ENCODE results near the gene HUS1. TPM values are rescaled to one million over a fixed set of nuclear protein-coding genes. Genes with fewer than 3 reads are reported as not detected.

HUS1 gene
- total RNA-seq, 2 experiments from 2014 or later: 37.1 to 43.5 TPM

DNA sequence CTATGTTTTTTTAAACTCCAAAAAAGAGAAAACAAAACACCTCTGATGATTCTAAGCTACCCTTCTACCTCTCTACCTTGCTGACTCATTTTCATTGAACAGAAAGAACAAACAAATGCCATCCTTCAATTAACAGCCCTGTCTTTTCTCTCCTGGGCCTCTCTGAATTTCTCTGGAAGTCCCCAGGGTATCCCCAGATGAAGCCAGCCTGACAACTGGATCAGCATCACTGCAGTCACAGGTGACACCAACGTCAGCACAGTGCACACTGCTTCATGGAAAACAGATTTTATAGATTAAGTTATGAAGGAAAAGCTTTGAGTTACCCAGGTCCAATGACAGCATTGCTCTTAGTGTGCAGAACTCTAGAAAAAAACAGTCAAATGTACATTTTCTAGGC, 5.7 kb downstream of the HUS1 start:
- H3K4me3 Mint-ChIP-seq: no peak overlapping the region
- peak; percentile 41 for DNase-seq

DNA sequence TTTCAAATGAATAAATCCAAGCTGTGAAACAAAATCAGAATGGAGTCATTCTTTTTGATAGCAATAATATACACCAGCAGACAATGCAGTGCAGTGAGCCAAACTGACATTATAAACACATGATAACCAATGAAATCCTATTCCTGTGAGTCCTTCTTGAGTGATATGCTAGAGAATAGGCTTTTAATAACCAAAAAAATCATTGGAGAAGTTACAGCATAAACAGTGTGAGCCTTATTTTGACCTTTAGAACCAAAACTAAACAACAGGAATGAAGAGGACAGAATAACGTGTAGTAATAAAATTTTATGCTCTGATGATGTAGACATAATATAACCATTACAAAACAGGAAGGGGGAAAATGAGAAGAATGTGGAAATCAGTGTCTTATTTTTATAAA, 8.7 kb downstream of the HUS1 start:
- no peak overlapping the region for H3K27ac Mint-ChIP-seq
- peaks cover 58% of the 10 kb centered on the region for H3K36me3 Mint-ChIP-seq (ENCODE audit: low read depth)
- TF ChIP-seq, protein P1, sequence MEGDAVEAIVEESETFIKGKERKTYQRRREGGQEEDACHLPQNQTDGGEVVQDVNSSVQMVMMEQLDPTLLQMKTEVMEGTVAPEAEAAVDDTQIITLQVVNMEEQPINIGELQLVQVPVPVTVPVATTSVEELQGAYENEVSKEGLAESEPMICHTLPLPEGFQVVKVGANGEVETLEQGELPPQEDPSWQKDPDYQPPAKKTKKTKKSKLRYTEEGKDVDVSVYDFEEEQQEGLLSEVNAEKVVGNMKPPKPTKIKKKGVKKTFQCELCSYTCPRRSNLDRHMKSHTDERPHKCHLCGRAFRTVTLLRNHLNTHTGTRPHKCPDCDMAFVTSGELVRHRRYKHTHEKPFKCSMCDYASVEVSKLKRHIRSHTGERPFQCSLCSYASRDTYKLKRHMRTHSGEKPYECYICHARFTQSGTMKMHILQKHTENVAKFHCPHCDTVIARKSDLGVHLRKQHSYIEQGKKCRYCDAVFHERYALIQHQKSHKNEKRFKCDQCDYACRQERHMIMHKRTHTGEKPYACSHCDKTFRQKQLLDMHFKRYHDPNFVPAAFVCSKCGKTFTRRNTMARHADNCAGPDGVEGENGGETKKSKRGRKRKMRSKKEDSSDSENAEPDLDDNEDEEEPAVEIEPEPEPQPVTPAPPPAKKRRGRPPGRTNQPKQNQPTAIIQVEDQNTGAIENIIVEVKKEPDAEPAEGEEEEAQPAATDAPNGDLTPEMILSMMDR (IDR thresholded peaks at IDR 0.05): no peak
- no peak overlapping the region for H3K4me3 Mint-ChIP-seq
- ATAC-seq: no peak
- ChIA-PET POLR2A (no interaction called here), CTCF (interaction anchor here (0.7 to 3.5 kb wide), 3 partner anchors 8 to 139 kb away, joined by 3 to 21 read pairs (median 13); partner anchors contain the start of gene HUS1)
- H3K4me1 Mint-ChIP-seq (ENCODE audit: low read depth): peaks cover 35% of the 10 kb centered on the region
- H3K9me3 Mint-ChIP-seq: no peaks in the 10 kb centered on the region
- H3K27me3 Mint-ChIP-seq: no peaks in the 10 kb centered on the region
- intact Hi-C loops (cut with micrococcal nuclease): no loop called here
- no peak for DNase-seq

More for the DNA sequence above, 5.7 kb downstream of the HUS1 start:
- Mint-ChIP-seq H3K4me1 (ENCODE audit: low read depth) (peaks cover 50% of the 10 kb centered on the region), H3K9me3 (no peaks in the 10 kb centered on the region), H3K27ac (peak overlapping the region; percentile 73), H3K36me3 (ENCODE audit: low read depth) (peaks cover 64% of the 10 kb centered on the region), H3K27me3 (no peaks in the 10 kb centered on the region)
- POLR2A ChIA-PET: interaction anchor here (1.0 to 1.8 kb wide), 6 partner anchors 9 to 136 kb away, joined by 3 to 9 read pairs (median 4); partner anchors contain the start of gene UPP1
- intact Hi-C loops (cut with micrococcal nuclease): no loop called here
- TF ChIP-seq, protein P1 (IDR thresholded peaks at IDR 0.05): no peak
- CTCF ChIA-PET: interaction anchor here (0.8 to 3.2 kb wide), 6 partner anchors 9 to 137 kb away, joined by 3 to 13 read pairs (median 4); no protein-coding TSS in a partner anchor
- ATAC-seq: peak; percentile 45

DNA sequence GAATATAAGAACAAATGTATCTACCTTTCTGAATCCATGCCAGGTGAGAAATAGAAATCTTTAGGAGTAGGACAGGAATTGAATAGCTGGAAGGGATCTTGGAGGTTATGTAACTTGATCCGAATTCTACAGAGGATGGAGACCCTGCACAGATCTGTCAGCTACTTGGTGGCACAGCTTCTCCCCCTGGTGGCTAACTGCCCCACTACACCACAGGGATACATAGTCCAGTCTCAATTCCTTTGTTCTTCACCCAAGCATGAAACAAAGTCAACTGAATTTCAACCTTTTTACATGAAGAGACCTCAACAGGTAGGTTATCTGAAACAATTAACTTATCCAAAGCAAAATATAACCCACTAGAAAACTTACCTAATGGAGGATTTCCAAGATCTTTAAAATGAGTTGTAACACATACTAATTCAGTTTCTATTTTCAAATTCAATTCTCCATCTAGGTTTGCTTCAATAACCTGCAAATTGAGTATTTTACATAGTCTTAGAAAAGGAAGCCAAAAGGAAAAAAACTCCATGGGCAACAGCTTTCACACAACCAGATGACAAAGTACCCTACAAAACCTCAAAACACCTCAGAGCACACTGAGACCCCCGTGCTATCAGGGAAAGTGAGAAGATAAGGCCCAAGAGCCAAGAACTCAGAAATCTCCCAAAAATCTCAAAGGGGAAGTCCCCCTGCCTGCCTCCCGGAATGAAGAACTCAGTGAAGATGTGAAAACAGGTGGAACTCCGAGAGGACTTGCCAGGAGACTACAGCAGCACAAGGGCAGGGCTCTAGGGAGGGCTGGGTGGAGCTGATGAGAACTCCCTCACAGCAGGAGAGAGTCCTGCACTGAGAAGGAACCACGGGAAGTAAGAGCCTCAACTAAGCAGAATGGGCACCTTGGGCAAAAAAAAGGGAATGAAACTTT, 10.3 kb downstream of the HUS1 start:
- TF ChIP-seq, protein P1 (IDR thresholded peaks at IDR 0.05): peak; percentile 85
- ChIA-PET CTCF (interaction anchor here (0.7 to 3.5 kb wide), 18 partner anchors 10 to 159 kb away, joined by 3 to 21 read pairs (median 4); partner anchors contain the start of genes HUS1 and PKD1L1), POLR2A (interaction anchor here (1.0 kb wide), 1 partner anchor 9 kb away, joined by 7 read pairs; no protein-coding TSS in a partner anchor)
- H3K9me3 Mint-ChIP-seq: no peaks in the 10 kb centered on the region
- DNase-seq: peak; percentile 75
- peaks cover 68% of the 10 kb centered on the region for H3K36me3 Mint-ChIP-seq (ENCODE audit: low read depth)
- H3K4me3 Mint-ChIP-seq: no peak overlapping the region
- peaks cover 28% of the 10 kb centered on the region for H3K4me1 Mint-ChIP-seq (ENCODE audit: low read depth)
- no peaks in the 10 kb centered on the region for H3K27me3 Mint-ChIP-seq
- peak overlapping the region; percentile 51 for H3K27ac Mint-ChIP-seq
- ATAC-seq: peak; percentile 83
- intact Hi-C loops (cut with micrococcal nuclease): no loop called here

DNA sequence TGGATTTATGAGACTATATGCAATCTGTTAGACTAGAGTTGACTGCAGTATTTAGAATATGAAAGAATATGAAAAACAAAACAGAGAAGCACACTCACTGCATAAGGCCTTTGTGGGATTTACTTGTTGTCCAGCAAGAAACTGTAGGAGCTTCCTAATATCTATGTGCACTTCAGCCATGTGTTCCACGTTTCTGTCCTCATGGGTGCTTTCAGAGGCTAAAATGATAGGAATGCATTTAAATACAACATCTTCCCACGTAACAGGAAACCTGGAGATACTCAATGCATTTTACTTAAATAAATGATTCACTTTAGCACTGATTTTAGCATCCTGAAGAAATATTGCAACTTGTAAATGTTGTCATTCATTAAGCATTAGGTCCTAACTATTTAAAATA, 11.7 kb downstream of the HUS1 start:
- Mint-ChIP-seq H3K27ac (no peak overlapping the region), H3K36me3 (ENCODE audit: low read depth) (peaks cover 63% of the 10 kb centered on the region), H3K27me3 (no peaks in the 10 kb centered on the region), H3K4me3 (no peak overlapping the region), H3K4me1 (ENCODE audit: low read depth) (peaks cover 17% of the 10 kb centered on the region), H3K9me3 (no peaks in the 10 kb centered on the region)
- POLR2A ChIA-PET: no interaction called here
- TF ChIP-seq, protein P1 (IDR thresholded peaks at IDR 0.05): no peak
- ATAC-seq (no peak), DNase-seq (no peak)
- CTCF ChIA-PET: interaction anchor here (3.2 to 3.5 kb wide), 2 partner anchors 11 to 23 kb away, joined by 11 to 13 read pairs; partner anchors contain the start of gene HUS1
- intact Hi-C loops (cut with micrococcal nuclease): no loop called here

All from activated CD8-positive, alpha-beta T cell treated with anti-CD3 and anti-CD28 coated beads for 36 hours (primary cell).